WERI-Rb-1 (cell line): ENCODE measurements around the gene MAPK8IP3.

ENCODE experiments used
- DNase-seq: peaks from one replicate; pipeline ENCODE4 v3.0.0-alpha.2; 2020
- H3K27ac ChIP-seq: fragments of 250-450 bp; sonication (Bioruptor Pico); 2 replicates; pipeline ENCODE4 v1.5.1; 2020; ENCODE audit warnings: mild to moderate bottlenecking, moderate library complexity
- H3K27me3 ChIP-seq: fragments of 250-450 bp; sonication (Bioruptor Pico); 2 replicates; pipeline ENCODE4 v1.5.1; 2021; ENCODE audit warnings: mild to moderate bottlenecking, low read depth, moderate library complexity; ENCODE audit not compliant: insufficient read depth, severe bottlenecking
- H3K36me3 ChIP-seq: fragments of 250-450 bp; sonication (Bioruptor Pico); 2 replicates; pipeline ENCODE4 v1.5.1; 2020; ENCODE audit warnings: mild to moderate bottlenecking, moderate library complexity
- H3K4me3 ChIP-seq: 2 replicates; pipeline ENCODE4 v1.5.1; 2011; ENCODE audit warnings: low read depth, mild to moderate bottlenecking, control low read depth, low read length
- H3K9me3 ChIP-seq: fragments of 250-450 bp; sonication (Bioruptor Pico); 2 replicates; pipeline ENCODE4 v1.5.1; 2021; ENCODE audit warnings: mild to moderate bottlenecking, moderate library complexity; ENCODE audit not compliant: severe bottlenecking
- TF ChIP-seq, protein P1 (sequence below): IDR thresholded peaks from 2 replicates; pipeline ENCODE4 v1.5.1; 2011; ENCODE audit warnings: low read depth, mild to moderate bottlenecking, control low read depth, inconsistent platforms, low read length

MAPK8IP3 gene

DNA sequence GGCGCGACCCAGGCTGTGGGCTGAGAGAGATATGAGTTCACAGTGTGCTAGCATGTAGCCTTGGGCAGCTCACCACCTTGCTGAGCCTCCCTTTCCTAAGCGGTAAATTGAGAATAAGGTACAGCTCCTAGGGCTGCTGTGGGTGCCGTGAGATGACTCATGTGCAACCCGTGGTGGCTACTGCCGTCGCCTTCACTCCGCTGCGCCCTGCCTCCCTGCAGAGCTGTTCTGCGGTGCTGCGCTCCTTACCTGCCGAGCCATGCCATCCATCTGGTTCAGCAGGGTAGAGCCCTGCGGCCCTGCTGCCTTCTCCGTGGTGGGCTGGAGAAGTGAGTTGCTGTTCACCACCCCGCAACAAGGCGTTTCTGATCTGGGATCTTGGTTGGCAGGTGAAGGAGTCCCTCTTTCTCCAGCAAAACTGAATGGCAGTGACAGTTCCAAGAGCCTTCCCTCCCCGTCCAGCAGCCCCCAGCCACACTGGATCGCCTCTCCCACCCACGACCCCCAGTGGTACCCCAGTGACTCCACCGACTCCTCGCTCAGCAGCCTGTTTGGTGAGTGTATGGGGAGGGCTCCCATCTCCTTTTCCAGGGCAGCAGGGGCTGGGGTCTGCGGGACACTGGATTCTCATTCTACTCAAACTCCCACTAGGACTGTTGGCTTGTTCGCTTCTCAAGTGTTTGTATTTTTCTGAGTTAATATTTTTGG, 37.2 kb upstream of the MAPK8IP3 start:
- peaks cover 84% of the 10 kb centered on the region for H3K36me3 ChIP-seq
- DNase-seq: no peak
- TF ChIP-seq, protein P1, sequence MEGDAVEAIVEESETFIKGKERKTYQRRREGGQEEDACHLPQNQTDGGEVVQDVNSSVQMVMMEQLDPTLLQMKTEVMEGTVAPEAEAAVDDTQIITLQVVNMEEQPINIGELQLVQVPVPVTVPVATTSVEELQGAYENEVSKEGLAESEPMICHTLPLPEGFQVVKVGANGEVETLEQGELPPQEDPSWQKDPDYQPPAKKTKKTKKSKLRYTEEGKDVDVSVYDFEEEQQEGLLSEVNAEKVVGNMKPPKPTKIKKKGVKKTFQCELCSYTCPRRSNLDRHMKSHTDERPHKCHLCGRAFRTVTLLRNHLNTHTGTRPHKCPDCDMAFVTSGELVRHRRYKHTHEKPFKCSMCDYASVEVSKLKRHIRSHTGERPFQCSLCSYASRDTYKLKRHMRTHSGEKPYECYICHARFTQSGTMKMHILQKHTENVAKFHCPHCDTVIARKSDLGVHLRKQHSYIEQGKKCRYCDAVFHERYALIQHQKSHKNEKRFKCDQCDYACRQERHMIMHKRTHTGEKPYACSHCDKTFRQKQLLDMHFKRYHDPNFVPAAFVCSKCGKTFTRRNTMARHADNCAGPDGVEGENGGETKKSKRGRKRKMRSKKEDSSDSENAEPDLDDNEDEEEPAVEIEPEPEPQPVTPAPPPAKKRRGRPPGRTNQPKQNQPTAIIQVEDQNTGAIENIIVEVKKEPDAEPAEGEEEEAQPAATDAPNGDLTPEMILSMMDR: no peak
- no peaks in the 10 kb centered on the region for H3K27me3 ChIP-seq
- no peaks in the 10 kb centered on the region for H3K9me3 ChIP-seq
- H3K27ac ChIP-seq: no peak overlapping the region
- no peak overlapping the region for H3K4me3 ChIP-seq

DNA sequence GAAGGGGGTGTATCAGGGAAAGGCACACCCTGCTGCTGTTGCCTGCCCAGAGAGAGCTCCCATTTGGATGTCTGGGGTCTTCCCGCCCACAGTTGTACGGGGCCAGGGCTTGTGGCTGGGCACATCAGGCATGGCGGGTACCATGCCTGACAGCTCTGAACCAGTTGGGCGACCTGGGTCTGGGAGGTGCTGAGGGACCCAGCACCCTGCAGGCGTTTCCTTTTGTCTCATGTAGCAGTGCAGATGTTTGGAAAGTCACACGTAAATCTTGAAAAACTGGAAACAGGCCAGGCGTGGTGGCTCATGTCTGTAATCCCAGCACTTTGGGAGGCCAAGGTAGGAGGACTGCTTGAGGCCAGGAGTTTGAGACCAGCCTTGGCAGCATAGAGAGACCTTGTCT, 36.3 kb upstream of the MAPK8IP3 start:
- TF ChIP-seq, protein P1: no peak
- no peak overlapping the region for H3K4me3 ChIP-seq
- H3K36me3 ChIP-seq: peaks cover 87% of the 10 kb centered on the region

DNA sequence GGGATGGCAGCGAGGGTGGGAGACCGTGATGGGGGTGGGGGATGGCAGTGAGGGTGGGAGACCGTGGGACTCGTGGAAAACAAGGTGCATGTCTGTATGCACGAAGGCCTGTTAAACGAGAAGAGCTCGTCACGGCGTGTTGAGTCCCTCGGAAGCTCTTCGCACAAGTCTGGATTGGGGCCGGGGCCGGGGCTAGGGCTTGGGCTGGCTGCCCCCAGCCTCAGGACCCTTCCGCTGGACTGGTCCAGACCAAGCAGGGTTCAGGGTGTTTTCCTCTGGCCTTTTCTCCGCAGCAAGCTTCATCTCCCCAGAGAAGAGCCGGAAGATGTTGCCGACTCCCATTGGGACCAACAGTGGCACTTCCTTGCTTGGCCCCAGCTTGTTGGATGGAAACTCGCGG, 35.6 kb upstream of the MAPK8IP3 start:
- TF ChIP-seq, protein P1: no peak
- Histone ChIP-seq H3K9me3 (no peaks in the 10 kb centered on the region), H3K36me3 (peaks cover 89% of the 10 kb centered on the region), H3K27ac (no peak overlapping the region), H3K27me3 (no peaks in the 10 kb centered on the region), H3K4me3 (no peak overlapping the region)
- DNase-seq: no peak

More for the DNA sequence above, 36.3 kb upstream of the MAPK8IP3 start:
- Histone ChIP-seq H3K27me3 (no peaks in the 10 kb centered on the region), H3K9me3 (no peaks in the 10 kb centered on the region), H3K27ac (no peak overlapping the region)
- no peak for DNase-seq

DNA sequence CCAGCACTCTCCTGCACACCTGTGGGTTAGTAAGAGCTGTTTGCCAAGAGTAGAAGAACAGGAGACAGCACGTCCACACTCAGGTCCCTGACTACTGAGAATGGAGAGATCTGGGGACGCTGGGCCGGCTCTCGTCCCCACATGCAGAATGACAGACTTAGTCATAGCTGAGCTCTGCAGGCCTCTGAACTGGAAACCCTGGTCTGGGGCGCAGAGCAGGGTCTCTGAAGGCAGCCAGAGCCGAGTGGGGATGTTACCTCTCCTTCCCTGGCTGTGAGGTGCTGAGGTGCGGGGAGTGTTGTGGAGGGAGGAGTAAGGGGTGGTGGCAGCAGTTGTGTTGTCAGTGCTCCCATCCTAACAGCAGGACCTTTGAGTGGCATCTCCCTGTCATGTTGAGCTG, 35.1 kb upstream of the MAPK8IP3 start:
- Histone ChIP-seq H3K36me3 (peaks cover 89% of the 10 kb centered on the region), H3K4me3 (no peak overlapping the region), H3K9me3 (no peaks in the 10 kb centered on the region), H3K27me3 (no peaks in the 10 kb centered on the region), H3K27ac (no peak overlapping the region)
- TF ChIP-seq, protein P1: no peak
- no peak for DNase-seq

DNA sequence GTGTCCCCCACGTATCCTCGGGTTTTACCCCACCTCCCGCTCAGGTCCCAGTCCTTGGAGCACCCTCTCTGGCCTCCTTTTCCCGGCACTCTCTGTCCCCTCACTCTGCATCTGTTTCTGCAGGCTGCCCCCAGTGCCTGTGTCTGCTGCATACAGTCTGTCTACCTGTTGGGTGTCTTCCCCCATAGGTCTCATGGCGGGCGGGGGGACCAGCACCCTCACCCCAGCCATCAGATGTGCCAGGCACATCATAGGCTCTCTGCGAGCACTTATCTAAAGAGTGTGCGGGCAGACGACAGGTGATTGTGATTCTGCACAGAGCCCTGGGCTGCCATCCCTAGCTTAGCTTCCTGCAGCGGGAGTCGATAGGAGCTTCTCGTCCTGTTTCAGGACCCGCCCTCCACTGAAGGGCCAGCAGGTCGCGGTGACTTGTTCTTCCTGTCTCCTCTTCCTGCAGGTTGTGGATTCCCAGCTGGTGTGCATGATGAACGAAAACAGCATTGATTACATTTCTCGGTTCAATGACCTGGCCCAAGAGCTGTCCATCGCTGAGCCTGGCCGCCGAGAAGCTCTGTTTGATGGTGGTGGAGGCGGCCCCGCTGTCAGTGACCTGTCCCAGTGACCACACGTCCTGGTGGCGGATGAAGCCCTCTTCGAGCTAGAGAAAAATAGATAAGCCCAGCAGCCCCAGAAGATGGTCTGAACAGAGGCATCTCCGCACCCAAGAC, 32.4 kb upstream of the MAPK8IP3 start:
- H3K27me3 ChIP-seq: no peaks in the 10 kb centered on the region
- TF ChIP-seq, protein P1: no peak
- H3K9me3 ChIP-seq: no peaks in the 10 kb centered on the region
- no peak overlapping the region for H3K27ac ChIP-seq
- DNase-seq: no peak
- peaks cover 75% of the 10 kb centered on the region for H3K36me3 ChIP-seq
- no peak overlapping the region for H3K4me3 ChIP-seq
